ENCODE results near the gene FLT3LG. TPM values are rescaled to one million over a fixed set of nuclear protein-coding genes. Genes with fewer than 3 reads are reported as not detected.

FLT3LG gene, protein sequence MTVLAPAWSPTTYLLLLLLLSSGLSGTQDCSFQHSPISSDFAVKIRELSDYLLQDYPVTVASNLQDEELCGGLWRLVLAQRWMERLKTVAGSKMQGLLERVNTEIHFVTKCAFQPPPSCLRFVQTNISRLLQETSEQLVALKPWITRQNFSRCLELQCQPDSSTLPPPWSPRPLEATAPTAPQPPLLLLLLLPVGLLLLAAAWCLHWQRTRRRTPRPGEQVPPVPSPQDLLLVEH
- total RNA-seq, result not detected in 2 replicates

DNA sequence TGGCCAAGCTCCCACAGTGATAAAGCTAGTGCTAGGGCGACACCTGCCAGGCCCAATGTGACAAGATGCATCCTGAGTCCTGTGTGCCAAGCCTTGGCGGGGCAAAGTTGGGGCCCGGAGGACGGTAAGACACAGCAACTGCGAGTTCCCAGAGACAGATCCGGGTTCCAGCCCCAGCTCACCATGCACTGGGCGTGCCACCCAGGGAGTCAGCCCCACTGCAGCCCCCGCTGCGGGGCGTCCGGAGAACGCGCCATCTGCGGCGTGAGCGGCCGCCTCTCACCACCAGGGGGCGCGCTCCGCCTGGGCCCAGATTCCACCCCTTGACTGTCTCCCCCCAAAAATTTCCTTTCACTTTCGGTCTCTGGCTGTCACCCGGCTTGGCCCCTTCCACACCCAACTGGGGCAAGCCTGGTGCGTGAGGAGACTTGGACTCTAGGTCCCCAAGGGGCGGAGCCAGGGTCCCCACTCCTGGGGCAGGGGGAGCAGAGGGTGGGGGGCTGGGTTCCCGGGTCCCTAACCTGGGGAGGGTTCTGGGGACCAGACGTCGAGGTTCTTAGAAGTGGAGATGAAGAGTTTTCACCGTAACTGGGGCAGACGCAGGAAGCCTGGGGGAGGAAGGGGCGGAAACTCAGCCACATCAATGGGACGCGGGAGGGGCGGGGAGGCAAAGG is at the start of gene FLT3LG:
TSS of gene FLT3LG (plus strand) at position 348 of the 674 bp plus-strand sequence. CDS start 425 bp downstream, outside the sequence.

DNA sequence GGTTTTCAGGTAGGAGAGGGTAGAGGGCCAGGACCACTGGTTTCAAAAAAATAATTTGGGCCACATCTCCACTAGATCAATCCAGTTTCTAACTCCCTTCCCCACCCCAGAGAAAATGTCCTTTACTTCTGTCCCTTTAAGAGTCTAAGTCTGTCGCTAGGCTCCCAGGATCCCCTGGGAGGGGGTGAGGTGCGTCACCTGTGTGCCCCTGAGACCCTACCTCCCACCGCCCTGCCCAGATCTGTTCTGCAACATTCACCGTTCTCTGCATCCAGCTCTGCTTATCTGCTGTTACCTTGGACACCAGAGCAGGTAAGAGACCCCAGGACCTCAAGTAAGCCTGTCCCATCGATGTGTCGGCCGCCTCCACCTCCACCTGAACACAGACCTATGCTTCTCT is 48.8 kb upstream of the FLT3LG start, which contains the start of gene GFY:
TSS of gene GFY (plus strand) at position 211 of the 400 bp plus-strand sequence. CDS start 1,043 bp downstream, outside the sequence.

DNA sequence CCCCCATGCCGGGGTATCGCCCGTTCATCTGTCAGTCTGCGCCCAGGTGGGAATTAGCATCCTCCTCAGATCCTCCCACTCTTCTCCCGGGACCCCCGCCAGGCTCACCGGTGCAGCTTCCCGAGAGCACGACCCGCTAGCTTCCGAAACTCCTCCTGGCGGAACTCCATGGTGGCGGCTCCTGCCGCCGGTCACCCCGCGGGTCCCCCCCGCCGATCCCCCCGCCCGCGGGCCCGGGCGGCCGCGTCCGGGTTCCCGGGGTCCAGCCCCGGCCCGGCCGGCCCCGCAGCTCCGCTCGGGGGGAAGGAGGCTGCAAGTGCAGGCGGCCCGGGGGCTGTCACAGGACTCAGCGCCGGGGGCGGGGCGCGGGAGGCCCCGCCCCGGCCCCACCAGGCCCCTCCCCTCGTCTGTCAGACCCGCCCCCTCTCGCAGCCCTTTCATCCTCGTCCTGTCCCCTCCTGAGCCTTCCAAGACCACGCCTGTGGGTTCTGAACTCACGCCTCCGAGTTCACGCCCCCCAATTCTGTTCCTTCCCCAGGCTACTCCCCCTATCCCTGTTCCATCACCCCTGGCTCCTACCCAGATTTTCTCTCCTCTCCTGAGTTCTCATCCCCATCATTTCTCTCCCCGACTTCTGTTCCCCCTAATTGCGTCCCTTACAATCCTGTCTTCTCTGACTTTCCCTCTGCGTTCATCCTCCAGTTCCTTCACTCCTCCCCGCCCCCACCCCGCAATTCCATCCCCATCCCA is 32.6 kb upstream of the FLT3LG start, which contains the start of gene SLC17A7:
TSS of gene SLC17A7 (minus strand) at position 318 of the 750 bp plus-strand sequence. CDS start at position 170, 148 bp downstream.

DNA sequence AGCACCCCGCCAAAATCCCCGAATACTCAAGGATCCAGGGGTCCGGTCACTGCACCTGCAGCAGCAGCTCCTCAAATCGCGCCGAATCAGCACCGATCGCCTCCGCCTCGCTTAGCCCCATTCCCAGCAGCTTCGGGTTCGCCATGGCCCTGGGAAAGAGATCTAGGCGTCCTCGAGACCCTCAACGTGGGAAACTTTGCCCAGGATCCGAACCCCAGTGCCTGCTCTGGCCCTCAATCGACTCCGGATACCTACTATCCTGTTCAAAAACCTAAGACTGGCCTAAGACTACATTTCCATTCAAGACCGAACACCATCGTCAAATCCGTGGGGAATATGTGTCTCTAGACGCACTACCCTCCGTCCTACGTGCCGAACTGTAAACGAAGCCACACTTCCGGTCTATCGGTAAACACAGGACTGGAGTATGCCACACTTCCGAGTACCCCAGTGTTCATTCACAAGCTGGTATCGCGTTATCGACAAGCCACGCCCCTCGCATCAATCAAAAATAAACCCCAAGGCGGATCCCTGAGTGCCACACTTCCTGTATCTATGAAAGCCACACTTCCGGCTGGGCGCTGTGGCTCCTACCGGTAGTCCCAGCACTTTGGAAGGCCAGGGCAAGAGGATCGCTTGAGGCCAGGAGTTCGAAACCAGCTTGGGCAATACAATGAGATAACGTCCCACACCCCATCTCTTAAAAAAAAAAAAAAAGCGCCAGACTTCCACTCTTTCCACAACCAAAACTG is 22.4 kb upstream of the FLT3LG start, which contains the start of gene PIH1D1:
TSS of gene PIH1D1 (minus strand) at position 385 of the 752 bp plus-strand sequence. CDS start at position 145, 240 bp downstream.

DNA sequence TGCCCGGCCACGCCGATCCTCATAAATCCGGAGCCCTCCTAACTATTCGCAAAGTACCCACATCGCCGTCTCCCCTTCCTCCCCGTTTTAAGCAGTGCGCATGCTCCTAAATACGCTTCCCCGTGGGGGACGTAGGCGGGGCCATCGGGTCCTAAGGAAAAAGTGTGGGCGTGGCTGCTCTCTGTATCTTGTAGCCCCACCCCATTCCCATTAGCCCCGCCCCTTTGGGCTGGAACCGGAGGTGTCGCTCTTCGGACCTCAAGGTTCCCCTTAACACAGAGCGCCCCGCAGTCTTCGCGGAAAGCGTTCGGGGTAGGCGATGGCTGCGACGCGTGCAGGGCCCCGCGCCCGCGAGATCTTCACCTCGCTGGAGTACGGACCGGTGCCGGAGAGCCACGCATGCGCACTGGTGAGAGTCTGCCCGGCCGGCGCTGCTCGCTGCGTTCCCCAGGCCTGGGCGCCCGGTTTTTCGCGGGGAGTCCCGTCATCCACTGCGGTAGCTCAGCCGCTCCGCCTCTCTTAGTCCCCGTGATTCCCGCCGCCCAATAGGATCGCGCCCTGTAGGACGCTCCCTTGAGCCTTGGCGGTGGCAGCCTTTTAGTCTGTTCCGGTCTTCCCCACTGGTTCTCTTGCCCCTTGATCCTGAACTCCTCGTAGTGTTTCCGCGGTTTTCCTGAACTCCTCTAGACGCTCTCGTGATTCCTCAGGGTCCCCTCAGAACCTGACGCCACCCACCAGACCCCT is 20.8 kb upstream of the FLT3LG start, which contains the start of gene ALDH16A1:
TSS of gene ALDH16A1 (plus strand) at position 213 of the 744 bp plus-strand sequence. CDS start at position 320, 107 bp downstream.

DNA sequence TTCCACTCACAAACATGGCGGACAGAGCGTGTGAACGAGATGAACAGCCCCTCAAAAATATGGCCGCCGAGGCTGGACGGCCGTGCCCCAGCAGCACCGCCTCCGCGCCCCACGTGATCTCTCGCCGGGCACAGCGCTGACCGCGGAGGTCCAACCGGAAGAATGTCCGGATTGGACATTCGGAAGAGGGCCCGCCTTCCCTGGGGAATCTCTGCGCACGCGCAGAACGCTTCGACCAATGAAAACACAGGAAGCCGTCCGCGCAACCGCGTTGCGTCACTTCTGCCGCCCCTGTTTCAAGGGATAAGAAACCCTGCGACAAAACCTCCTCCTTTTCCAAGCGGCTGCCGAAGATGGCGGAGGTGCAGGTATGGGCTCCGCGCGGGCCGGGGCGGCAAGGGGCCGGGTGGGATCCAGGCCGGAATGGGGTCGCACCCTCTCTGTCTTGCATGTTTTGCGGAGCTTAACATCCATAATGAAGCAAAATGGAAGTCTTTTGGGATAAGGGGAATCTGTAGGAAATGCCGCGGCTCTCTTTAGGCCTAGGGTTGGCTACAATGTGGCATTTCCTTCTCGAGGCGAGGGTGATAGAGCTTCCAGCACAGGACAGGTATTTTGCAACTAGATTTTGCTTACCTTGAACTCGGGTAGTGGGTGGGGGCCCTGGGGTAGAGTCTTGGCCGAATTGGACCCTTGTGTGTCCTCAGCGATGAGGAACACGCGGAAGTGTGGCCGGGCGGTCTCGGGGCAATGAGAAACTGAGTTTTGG is 13.4 kb downstream of the FLT3LG start, which contains the start of gene RPL13A:
TSS of gene RPL13A (plus strand) at position 332 of the 769 bp plus-strand sequence. CDS start at position 354, 22 bp downstream.

Other genes starting within 250 kb of the FLT3LG start
- under 0.01 TPM in 1 of 2 replicates, not detected in the other for gene SLC6A16, start 149.0 kb upstream of the FLT3LG start, total RNA-seq
- 0.21 TPM in 1 of 2 replicates, not detected in the other for gene CD37, start 138.8 kb upstream of the FLT3LG start, total RNA-seq
- gene TEAD2, start 111.8 kb upstream of the FLT3LG start, total RNA-seq, result 13.6 and 35.2 TPM in 2 replicates
- under 0.01 TPM in 1 of 2 replicates, not detected in the other for gene DKKL1, start 110.3 kb upstream of the FLT3LG start, total RNA-seq
- gene KASH5, start 86.0 kb upstream of the FLT3LG start, total RNA-seq, result not detected in 2 replicates
- not detected in 2 replicates for gene PTH2, start 50.8 kb upstream of the FLT3LG start, total RNA-seq
- gene GFY, start 48.8 kb upstream of the FLT3LG start, total RNA-seq, result not detected in 2 replicates
- not detected in 2 replicates for gene SLC17A7, start 32.7 kb upstream of the FLT3LG start, total RNA-seq
- gene PIH1D1, start 22.4 kb upstream of the FLT3LG start, total RNA-seq, result 98.9 and 148 TPM in 2 replicates
- 23.7 and 48.0 TPM in 2 replicates for gene ALDH16A1, start 21.0 kb upstream of the FLT3LG start, total RNA-seq
- 6,353 and 8,609 TPM in 2 replicates for gene RPL13A, start 13.4 kb downstream of the FLT3LG start, total RNA-seq
- gene RPS11, start 22.2 kb downstream of the FLT3LG start, total RNA-seq, result 5,302 and 8,401 TPM in 2 replicates
- 25.8 and 32.6 TPM in 2 replicates for gene FCGRT, start 38.4 kb downstream of the FLT3LG start, total RNA-seq
- 1.7 and 1.9 TPM in 2 replicates for gene RCN3, start 53.8 kb downstream of the FLT3LG start, total RNA-seq
- gene NOSIP, start 106.3 kb downstream of the FLT3LG start, total RNA-seq, result 63.5 and 88.0 TPM in 2 replicates
- gene PRRG2, start 107.1 kb downstream of the FLT3LG start, total RNA-seq, result 6.0 and 7.2 TPM in 2 replicates
- 0.96 and 2.1 TPM in 2 replicates for gene PRR12, start 117.0 kb downstream of the FLT3LG start, total RNA-seq
- gene RRAS, start 165.9 kb downstream of the FLT3LG start, total RNA-seq, result 22.8 and 34.9 TPM in 2 replicates
- 14.2 and 16.4 TPM in 2 replicates for gene SCAF1, start 168.0 kb downstream of the FLT3LG start, total RNA-seq
- gene IRF3, start 191.6 kb downstream of the FLT3LG start, total RNA-seq, result 98.1 and 111 TPM in 2 replicates
- 2.4 and 3.8 TPM in 2 replicates for gene BCL2L12, start 191.7 kb downstream of the FLT3LG start, total RNA-seq
- gene PRMT1, start 203.1 kb downstream of the FLT3LG start, total RNA-seq, result 264 and 577 TPM in 2 replicates
- 0.64 and 0.72 TPM in 2 replicates for gene ADM5, start 215.4 kb downstream of the FLT3LG start, total RNA-seq
- gene CPT1C, start 216.9 kb downstream of the FLT3LG start, total RNA-seq, result 1.4 and 1.9 TPM in 2 replicates

All from tracheal epithelial cell (primary cell).